ENCODE data around the gene SLC6A6. TPM values are rescaled to one million over a fixed set of nuclear protein-coding genes. Genes with fewer than 3 reads are reported as not detected.

The SLC6A6 gene
- total RNA-seq, 1 donor from 2014 or later: 46.3 TPM

DNA sequence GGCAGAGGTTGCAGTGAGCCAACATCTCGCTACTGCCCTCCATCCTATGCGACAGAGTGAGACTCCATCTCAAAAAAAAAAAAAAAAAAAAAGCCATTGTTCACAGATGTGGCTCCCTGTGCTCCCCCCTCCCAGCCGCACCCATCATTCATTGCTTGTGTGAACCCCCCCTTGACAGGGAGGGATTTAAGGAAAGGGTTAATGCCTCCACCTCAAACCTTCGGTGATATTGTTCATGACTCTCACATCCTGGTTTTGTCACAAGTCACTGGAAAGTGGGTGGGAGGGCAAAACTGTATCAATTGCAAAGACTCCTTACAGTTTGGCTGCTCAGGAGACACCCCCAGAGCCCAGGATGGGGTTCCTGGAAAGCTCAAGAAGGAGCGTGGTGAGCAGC lies 7.7 kb downstream of the SLC6A6 start:
- peaks cover 11% of the 10 kb centered on the region for H3K36me3 Mint-ChIP-seq (ENCODE audit: low read depth, unreplicated experiment)
- no peaks in the 10 kb centered on the region for H3K9me3 Mint-ChIP-seq (ENCODE audit: unreplicated experiment)
- peaks cover 5% of the 10 kb centered on the region for H3K27me3 Mint-ChIP-seq (ENCODE audit: unreplicated experiment)
- TF ChIP-seq, protein P1, sequence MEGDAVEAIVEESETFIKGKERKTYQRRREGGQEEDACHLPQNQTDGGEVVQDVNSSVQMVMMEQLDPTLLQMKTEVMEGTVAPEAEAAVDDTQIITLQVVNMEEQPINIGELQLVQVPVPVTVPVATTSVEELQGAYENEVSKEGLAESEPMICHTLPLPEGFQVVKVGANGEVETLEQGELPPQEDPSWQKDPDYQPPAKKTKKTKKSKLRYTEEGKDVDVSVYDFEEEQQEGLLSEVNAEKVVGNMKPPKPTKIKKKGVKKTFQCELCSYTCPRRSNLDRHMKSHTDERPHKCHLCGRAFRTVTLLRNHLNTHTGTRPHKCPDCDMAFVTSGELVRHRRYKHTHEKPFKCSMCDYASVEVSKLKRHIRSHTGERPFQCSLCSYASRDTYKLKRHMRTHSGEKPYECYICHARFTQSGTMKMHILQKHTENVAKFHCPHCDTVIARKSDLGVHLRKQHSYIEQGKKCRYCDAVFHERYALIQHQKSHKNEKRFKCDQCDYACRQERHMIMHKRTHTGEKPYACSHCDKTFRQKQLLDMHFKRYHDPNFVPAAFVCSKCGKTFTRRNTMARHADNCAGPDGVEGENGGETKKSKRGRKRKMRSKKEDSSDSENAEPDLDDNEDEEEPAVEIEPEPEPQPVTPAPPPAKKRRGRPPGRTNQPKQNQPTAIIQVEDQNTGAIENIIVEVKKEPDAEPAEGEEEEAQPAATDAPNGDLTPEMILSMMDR (IDR thresholded peaks at IDR 0.05; ENCODE audit: unreplicated experiment): no peak
- no peak for DNase-seq (ENCODE audit: low spot score)
- no peak overlapping the region for H3K4me3 Mint-ChIP-seq (ENCODE audit: unreplicated experiment)
- no peak overlapping the region for H3K27ac Mint-ChIP-seq (ENCODE audit: unreplicated experiment)
- peaks cover 22% of the 10 kb centered on the region for H3K4me1 Mint-ChIP-seq (ENCODE audit: unreplicated experiment)

DNA sequence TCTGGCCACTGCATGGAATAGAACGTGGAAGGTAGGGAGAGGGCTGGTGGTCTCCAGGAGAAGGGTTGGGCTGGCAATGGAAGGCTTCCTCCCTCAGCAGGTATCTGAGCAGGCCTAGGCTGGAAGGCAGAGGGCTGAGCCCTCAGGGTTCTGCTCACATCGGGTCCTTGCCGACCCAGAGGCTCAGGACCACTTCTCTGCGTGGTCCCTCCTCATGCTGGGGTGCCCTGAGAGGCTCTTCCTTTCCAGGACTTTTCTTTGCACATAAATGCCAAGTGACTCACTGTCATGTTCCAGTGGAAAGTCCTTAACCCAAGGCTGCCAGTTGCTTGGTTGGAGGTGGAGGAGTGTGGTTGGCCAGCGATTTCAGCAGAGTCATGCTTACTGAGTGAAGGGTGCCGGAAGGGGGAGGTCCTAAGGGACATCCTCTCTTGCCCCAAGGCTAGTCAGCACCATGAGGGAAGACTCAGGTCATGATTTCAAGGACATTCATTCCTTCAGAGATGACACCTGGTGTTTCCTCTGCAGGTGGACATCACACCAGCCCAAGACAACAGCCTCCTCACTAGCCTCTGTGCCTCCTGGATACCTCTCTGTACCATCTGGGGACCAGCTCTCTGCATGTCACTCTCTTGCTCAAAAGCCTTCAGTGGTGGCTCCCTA lies 8.2 kb downstream of the SLC6A6 start:
- no peak for DNase-seq (ENCODE audit: low spot score)
- Mint-ChIP-seq H3K9me3 (ENCODE audit: unreplicated experiment) (no peaks in the 10 kb centered on the region), H3K4me1 (ENCODE audit: unreplicated experiment) (peaks cover 16% of the 10 kb centered on the region), H3K36me3 (ENCODE audit: low read depth, unreplicated experiment) (peaks cover 11% of the 10 kb centered on the region), H3K27ac (ENCODE audit: unreplicated experiment) (no peak overlapping the region), H3K27me3 (ENCODE audit: unreplicated experiment) (peaks cover 5% of the 10 kb centered on the region), H3K4me3 (ENCODE audit: unreplicated experiment) (no peak overlapping the region)
- TF ChIP-seq, protein P1 (IDR thresholded peaks at IDR 0.05; ENCODE audit: unreplicated experiment): no peak

DNA sequence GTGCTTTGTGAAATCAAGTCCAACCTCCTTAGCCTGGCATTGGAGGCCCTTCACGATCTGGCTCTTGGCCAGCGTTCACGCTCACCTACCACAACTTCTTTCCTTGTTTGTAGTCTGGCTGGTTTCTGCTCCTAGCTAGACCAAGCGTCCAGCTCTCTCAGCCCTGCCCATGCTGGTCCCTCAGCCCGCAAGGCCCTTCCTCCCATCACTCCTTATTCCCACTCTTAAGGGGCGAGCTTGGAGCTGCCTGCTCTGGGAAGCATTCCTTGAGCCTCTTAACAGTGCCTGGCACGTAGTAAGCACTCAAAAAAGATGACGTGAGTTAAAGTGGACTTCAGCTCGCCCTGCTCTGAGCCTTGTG lies 8.7 kb downstream of the SLC6A6 start:
- TF ChIP-seq, protein P1 (IDR thresholded peaks at IDR 0.05; ENCODE audit: unreplicated experiment): no peak
- Mint-ChIP-seq H3K36me3 (ENCODE audit: low read depth, unreplicated experiment) (peaks cover 15% of the 10 kb centered on the region), H3K27ac (ENCODE audit: unreplicated experiment) (no peak overlapping the region), H3K4me1 (ENCODE audit: unreplicated experiment) (peaks cover 13% of the 10 kb centered on the region), H3K4me3 (ENCODE audit: unreplicated experiment) (no peak overlapping the region), H3K27me3 (ENCODE audit: unreplicated experiment) (peaks cover 5% of the 10 kb centered on the region), H3K9me3 (ENCODE audit: unreplicated experiment) (no peaks in the 10 kb centered on the region)
- DNase-seq (ENCODE audit: low spot score): no peak

DNA sequence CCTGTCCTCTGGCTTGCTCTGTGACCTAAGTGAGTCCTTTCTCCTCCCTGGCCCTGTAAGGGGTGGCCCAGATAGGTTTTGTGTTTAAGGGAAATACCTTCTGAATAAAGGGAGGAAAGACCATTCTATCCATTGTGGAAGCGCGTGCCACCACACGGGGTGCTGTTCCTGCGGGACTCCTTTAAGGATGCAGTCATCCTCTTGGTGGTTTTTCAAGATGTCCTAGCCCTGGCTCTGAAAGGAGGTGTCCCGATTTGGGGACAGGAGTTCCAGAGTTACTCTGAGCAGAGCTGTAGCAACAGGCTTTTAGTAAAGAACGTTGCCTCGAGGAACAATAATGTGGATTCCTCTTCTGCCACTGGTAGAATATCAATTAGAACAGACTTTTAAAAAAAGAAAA lies 9.6 kb downstream of the SLC6A6 start:
- peaks cover 18% of the 10 kb centered on the region for H3K36me3 Mint-ChIP-seq (ENCODE audit: low read depth, unreplicated experiment)
- no peak overlapping the region for H3K27ac Mint-ChIP-seq (ENCODE audit: unreplicated experiment)
- H3K9me3 Mint-ChIP-seq (ENCODE audit: unreplicated experiment): no peaks in the 10 kb centered on the region
- TF ChIP-seq, protein P1 (IDR thresholded peaks at IDR 0.05; ENCODE audit: unreplicated experiment): no peak
- DNase-seq (ENCODE audit: low spot score): no peak
- H3K27me3 Mint-ChIP-seq (ENCODE audit: unreplicated experiment): peaks cover 5% of the 10 kb centered on the region
- H3K4me1 Mint-ChIP-seq (ENCODE audit: unreplicated experiment): peaks cover 13% of the 10 kb centered on the region
- no peak overlapping the region for H3K4me3 Mint-ChIP-seq (ENCODE audit: unreplicated experiment)

DNA sequence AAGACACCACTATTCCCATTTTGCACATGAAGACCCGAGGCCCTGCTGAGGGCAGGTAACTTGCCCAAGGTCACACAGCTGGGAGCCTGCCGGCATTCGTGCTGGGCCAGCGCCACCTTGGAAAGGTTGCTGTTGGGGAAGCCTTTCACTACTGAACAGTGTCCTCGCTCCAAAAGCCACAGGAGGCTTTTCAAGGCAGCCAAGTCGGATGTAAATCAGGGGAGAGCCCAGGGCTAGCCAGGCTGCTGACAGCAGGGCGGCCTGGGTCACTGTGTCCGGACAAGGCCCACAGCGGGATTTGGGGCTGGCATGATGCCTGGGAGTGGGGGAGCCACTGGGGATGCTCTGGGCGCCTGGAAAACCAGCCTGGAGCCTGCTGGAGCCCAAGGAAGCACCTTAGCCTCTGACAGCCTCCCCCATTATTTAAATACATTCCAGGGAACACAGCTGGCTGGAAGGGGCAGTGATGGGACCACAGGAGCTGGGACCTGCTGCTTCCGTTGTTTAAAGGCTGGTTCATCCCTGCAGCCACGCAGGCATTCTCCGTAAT lies 10.5 kb downstream of the SLC6A6 start:
- DNase-seq (ENCODE audit: low spot score): no peak
- Mint-ChIP-seq H3K27me3 (ENCODE audit: unreplicated experiment) (peaks cover 7% of the 10 kb centered on the region), H3K36me3 (ENCODE audit: low read depth, unreplicated experiment) (peaks cover 18% of the 10 kb centered on the region), H3K27ac (ENCODE audit: unreplicated experiment) (no peak overlapping the region), H3K9me3 (ENCODE audit: unreplicated experiment) (no peaks in the 10 kb centered on the region), H3K4me3 (ENCODE audit: unreplicated experiment) (no peak overlapping the region), H3K4me1 (ENCODE audit: unreplicated experiment) (peaks cover 16% of the 10 kb centered on the region)
- TF ChIP-seq, protein P1 (IDR thresholded peaks at IDR 0.05; ENCODE audit: unreplicated experiment): no peak
